GM19193 (cell line): ENCODE measurements around the gene ZIC5.

ENCODE experiments used
- POLR2A ChIP-seq: IDR thresholded peaks from 4 replicates; pipeline ENCODE4 v1.6.1; 2011; ENCODE audit not compliant: insufficient read depth, insufficient read length; ENCODE audit errors: extremely low read depth

The ZIC5 gene

DNA sequence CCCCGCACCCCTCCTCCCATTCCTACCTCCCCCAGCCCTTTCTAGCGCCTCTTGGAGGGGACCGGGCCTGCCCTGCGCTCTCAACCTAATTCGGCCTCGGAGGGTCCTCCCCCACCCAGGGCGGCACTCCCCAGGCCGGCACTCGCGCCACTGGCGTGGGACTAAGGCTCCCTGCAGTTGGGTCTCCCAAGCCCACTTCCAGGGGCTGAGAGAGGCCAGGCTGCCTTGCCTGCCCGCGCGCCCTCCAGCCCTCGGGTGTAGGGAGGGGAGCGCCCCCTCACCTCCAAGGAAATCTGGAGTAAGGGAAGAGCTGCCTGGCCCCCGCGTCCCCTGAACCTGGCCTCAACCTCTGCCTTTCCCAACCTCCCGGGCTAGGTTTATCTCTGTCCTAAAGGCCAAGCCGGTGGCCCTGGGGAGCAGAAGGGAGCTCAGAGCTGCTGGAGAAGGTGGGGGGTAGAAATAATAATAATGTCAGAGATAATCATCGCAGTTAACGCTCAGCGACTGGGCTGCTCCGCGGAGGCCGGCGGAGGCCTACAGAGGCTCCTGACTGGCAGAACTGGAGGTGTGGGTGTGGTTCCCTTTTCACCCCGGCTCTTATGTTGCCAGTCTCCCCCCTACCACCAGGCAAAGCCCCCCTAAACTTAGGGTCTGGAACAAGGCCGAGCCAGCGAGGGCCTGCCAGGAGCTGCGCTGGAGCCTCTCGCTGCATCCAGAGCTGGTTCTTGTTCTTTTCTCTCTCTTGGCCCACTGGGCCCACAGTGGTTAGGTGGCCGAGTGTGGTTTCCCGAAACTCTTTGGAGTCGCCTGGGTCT is 19.7 kb upstream of the ZIC5 start:
- TF ChIP-seq POLR2A = no peak

DNA sequence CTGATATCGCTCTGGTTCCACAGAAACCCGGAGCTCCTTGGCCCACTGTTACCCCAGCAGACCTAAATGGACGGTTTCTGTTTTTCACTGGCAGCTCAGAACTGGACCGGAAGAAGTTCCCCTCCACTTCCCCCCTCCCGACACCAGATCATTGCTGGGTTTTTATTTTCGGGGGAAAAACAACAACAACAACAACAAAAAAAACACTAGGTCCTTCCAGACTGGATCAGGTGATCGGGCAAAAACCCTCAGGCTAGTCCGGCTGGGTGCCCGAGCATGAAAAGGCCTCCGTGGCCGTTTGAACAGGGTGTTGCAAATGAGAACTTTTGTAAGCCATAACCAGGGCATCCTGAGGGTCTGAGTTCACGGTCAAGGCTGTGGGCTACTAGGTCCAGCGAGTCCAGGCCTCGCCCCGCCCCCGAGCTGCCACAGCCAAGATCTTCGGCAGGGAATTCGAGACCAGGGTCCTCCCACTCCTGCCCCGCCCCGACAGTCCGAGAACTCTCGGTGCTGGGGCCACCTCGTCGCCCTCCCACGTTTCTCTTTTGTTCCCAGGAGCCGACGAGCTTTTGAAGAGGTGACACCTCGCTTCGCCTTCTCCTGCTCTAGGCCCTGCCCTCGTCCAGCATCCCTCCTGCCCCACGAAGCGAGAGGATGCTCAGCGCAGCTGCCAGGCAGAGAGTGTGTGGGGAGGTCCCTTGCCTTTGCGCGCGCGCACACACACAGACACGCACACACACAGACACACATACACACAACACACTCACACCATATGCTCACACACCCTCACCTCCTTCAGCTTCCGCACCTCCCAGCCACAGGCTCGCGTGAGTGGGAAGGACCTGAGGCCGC is 18.8 kb upstream of the ZIC5 start:
- TF ChIP-seq POLR2A = no peak

DNA sequence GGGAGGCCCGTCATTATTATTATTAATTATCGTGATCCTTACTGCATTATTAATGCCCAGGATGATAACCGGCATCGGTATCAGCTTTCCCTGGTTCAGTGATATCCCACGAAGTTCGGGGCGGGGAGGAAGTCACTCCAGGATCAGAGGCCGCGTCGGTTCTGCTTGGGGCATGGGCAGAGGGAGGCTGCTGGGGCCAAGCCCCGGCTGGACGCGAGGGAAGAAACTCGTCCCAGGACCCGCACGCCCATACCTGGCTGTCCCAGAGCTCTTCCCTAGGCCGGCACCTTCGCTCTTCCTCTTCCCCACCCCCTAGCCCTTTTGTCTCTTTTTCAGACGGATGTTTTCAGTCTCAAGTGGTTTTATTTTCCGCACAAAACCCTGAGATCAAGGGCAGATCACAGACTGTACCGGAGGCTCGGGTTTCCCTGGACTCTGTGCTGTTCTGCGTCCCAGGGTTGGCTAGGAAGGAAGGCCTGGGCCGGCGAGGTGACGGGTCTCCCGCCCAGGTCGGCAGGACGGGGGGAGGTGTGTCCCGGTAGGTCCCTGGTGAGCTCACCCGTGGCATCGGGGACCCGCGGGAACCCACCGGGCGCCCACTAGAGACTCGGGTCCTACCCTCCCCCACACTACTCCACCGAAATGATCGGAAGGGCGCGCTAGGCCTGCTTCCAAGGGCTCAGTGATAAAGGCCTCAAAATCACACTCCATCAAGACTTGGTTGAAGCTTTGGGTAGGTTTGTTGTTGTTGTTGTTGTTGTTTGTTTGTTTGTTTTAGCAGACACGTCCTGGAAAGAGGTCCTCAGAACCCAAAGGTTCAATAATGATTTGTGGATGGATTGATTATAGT is 17.9 kb upstream of the ZIC5 start:
- TF ChIP-seq POLR2A = no peak

DNA sequence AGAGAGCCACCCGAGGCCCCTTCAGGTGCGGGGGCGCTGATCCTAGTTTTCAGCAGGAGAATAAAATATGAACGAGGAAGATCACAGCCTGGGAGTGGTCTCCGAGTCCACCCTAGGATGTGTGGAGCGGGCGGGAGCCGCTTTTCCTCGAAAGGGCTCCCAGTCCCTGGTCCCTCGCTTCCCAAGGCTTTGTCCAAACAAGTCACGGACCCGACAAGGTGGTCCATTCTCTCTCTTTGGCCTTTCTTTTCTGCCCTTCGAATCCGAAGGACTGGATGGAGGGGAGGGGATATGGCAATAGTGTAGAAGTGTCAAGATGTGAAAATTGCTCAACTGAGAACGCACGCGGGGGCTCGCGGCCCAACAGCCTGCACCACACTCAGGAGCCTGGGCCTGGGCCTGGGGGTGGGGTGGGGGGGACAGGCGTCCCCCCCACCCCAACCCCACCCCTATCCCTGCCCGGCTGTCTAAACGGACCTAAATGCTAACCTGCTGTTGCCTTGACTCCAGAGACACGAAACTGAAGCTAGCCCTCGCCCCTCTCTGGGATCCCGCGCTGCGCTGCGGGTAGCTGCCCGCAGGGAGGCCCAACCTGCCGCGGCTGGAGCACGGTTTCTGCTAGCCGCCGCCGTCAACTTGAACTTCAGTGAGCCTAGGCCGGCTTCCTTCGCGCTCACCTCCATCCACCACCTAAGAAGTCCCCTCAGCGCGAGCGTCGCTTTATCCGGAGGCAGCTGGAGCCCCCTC is 17.1 kb upstream of the ZIC5 start:
- no peak for TF ChIP-seq POLR2A

DNA sequence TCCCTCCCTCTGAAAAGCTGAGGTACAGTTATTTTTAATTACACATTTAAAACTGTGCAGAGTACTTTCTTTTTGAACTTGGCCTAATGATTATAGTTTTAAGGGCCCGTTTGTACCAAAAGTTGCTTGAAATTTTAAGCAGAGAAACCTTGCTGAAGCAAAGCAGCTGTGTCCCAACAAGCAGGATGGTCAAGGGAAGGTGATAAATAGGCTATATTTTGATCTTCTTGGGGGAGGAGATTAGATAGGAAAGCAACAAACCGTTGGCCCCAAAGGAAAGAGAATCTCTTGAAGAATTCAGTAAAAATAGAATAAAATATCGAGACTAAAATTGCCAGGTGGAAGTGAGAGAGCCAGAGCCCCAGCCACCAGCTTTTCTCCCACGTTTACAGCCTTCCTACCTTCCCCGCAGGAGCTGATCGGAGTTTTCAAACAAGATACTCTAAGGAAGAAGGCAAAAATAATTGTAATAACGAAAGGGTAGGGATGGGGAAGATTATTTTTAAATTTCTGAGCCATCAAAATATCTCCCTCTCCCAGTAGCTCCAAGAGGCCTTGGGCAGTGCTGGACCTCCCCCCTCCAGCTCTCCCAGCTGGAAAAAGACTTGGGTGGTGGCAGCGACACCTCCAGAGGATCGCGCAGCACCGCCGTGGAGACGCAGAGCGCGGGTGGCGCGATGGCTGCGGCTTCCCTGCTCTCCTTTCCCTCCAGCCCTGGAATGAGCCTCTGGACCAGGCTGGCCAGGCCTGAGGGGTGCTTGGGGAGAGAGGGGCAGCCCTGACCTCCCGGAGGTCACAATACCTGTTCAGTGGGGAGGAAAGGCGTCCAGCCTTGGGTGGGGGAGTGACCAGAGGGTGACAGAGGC is 15.8 kb upstream of the ZIC5 start:
- no peak for TF ChIP-seq POLR2A

DNA sequence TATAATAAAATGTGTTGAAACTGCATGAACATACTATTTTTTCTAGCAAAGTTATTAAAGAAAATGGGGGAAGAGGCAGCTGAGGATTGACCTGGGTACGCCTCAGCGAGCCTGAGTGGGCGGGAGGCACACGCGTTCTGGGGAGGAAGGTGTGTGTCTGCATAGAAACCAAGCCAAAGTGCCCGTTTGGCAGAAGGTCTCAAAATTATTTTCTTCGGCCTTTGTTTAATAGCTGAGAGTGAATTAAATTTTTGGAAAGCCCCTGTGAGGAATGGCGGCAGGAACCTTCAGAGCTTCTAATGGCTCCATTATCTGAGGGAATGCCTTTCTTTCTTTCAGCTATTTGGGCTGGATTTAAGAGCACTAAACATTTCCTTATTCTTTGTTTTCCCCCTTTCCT is 15.2 kb upstream of the ZIC5 start:
- no peak for TF ChIP-seq POLR2A

DNA sequence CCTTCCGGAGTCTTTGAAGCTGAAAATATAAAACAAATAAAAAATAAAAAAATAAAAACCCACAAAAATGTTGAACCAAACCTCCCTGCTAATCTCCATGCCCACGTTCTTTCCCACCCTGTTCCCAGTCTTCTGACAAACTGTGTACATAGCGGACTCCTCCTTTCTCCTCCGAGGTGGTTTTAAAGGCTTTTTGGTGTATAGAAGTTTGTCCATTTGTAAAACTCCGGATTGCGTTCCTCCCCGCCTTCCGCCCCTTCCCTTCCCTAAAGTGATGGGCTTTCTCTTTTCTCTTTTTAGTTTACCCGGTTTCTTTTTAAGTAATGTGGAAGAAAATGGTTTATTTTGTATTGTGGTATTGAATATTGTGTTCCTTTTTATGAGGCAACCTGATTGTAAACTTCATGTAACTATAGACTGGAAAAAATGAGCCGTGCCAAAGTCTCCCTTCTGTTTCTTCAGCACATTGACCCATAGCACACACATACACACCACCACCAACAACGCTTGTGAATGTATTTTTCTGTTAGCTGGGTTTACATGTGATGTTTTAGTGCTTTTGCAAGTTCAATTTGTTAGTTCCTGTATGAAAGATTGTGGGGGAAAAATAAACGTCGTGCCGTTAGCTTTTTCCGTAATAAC is 14.4 kb upstream of the ZIC5 start:
- TF ChIP-seq POLR2A = no peak

DNA sequence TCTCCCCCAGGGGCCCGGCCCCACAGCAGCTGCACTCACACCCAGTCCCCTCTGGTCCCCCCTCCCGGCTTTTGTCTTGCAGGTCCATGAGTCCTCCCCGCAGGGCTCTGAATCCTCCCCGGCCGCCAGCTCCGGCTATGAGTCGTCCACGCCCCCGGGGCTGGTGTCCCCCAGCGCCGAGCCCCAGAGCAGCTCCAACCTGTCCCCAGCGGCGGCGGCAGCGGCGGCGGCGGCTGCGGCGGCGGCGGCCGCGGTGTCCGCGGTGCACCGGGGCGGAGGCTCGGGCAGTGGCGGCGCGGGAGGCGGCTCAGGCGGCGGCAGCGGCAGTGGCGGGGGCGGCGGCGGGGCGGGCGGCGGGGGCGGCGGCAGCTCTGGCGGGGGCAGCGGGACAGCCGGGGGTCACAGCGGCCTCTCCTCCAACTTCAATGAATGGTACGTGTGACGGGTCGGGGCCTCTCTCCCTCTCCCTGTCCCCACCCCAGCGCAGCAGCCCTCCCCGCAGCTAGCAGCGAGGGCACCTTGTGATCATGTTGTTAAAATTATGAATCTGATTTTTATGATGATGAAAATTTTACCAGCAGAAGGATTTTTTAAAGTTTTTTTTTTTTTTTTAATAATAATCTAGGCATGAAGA is 13.8 kb upstream of the ZIC5 start:
- TF ChIP-seq POLR2A = no peak

DNA sequence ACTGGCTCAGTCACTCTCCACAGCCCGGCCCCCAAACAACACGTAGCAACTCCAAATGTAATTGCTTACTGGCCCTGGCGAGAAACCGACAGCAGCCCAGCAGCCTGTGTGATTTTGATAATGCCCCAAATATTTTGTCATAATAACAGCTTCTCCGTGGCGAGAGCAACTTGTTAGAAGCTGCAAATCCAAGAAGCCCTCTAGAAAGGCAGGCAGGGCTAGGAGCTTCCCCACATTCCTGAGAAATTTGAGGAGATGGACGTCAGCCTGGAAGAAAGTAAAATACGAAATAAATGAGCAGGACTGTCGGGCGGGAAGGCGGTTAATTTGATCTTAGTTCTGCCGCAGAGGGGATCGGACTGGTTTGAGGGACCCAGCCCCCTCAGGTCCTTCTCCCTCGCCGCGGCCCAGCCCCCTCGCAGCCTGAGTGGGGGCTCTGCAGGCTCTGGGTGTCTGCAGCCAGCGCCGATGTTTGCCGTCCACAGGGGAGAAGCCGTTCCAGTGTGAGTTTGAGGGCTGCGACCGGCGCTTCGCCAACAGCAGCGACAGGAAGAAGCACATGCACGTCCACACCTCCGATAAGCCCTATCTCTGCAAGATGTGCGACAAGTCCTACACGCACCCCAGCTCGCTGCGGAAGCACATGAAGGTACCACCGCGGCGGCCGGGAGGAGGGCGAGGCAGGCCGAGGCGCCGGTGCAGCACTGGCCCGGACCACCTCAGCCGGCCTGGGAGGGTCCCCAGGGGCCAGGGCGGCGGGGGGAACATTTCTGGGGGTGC is 13.1 kb upstream of the ZIC5 start:
- TF ChIP-seq POLR2A = no peak

DNA sequence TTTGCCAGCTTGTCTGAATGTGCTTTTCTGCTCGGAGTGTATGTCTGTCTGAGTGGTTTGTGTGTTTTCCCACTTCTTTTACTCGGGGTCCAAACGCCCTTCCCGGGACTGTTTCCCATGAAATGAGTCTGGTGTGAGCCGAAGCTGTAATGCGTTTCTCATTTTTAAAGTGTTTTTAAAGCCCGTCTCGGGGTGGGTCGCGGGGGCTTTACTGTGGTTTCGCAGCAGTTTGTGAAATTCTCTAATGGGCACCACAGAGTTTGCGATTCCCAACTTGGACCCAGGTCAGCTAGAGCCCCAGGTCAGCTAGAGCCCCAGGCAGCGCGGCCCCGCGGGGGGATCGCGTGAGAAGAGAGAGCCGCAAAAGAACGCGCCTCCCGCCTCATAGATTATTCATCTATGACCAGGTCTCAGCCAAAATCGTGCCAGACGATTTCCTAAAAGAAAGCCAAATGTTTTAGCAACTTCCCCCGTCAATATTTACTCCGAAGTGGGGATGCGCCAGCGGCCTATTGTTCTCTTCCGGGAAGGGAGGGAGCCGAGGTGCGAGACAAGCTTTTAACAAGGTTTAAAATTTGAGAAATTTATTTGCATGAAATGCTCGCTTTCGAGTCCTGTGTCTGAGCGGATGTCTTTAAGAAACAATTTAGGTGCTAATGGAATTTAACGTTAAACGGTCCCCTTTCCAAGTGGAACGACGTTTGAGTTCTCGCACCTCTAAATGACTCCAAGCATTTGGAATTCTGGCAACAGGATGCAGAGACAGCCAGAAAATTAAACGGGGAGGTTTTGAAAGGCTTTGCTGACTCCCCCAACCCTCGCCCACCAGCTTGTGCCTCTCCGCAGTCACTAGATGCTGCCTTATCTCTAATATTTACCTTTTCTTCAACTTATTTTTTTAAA is 12.2 kb upstream of the ZIC5 start:
- TF ChIP-seq POLR2A = no peak

DNA sequence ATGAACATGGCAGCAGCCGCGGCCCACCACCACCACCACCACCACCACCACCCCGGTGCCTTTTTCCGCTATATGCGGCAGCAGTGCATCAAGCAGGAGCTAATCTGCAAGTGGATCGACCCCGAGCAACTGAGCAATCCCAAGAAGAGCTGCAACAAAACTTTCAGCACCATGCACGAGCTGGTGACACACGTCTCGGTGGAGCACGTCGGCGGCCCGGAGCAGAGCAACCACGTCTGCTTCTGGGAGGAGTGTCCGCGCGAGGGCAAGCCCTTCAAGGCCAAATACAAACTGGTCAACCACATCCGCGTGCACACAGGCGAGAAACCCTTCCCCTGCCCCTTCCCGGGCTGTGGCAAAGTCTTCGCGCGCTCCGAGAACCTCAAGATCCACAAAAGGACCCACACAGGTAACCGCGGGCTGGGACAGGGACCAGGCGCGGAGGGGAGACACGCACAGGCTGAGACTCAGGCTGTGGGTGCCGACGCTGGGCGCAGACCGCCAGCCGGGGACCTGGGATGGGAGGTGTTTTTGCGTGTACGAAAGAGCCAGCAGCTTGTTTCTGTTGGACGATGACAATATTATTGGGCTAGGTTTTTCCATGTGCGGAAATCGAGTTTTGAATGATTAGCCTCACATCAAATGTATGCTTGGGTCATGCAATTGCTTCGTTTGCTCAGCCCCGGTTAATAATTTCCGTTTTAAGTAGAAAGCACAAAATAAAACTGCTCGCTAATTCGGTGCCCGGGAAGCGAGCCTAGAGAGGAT is 11.3 kb upstream of the ZIC5 start:
- no peak for TF ChIP-seq POLR2A
